K562 (cell line): ENCODE data around the gene LYSMD1. TPM values are rescaled to one million over a fixed set of nuclear protein-coding genes. Genes with fewer than 3 reads are reported as not detected.

Experiments used
- ATAC-seq: fragments of 200-7000 bp; cut with Tn5 transposase; 3 replicates; pipeline ENCODE4 v1.9.1; 2020; ENCODE audit warnings: moderate library complexity
- BruUV-seq: library from RNA; stranded (reverse); fragments of 400-500 nt; replicated peaks from 2 replicates; lab custom pipeline; 2021; lab: Mats Ljungman, UMichigan
- CTCF ChIA-PET: fragments of 300-600 bp; formaldehyde crosslinking; extraction: SDS; loops from one replicate; lab custom pipeline; 2021; ENCODE audit warnings: low intra/inter-chr PET ratio; lab: Yijun Ruan, JAX
- POLR2A ChIA-PET: fragments of 300-600, 350-650 bp; sonication (Branson Sonifier 250); formaldehyde crosslinking; extraction: SDS; loops from one replicate; lab custom pipeline; 2021; ENCODE audit warnings: antibody characterized with exemption, inconsistent platforms; lab: Yijun Ruan, JAX
- DNase-seq, 4 experiments: peaks; one replicate each; pipeline versions ENCODE4 v3.0.0 to v3.0.0-alpha.2; 2011 to 2018; ENCODE audit warnings: low spot score in 3 of 4, mixed read lengths in 3 of 4; ENCODE audit errors: extremely low read depth in 1 of 4
- FAIRE-seq: peaks from 2 replicates; lab custom pipeline; 2011; peaks lifted over from hg19 to GRCh38; lab: Jason Lieb, UNC
- H2AFZ ChIP-seq: 2 replicates; pipeline ENCODE4 v1.6.0; 2011; ENCODE audit warnings: low read depth, low read length, control low read depth, inconsistent platforms
- H3K27ac ChIP-seq: fragments of 200-600 bp; 3 replicates; pipeline ENCODE4 v1.8.0; 2011; ENCODE audit warnings: low read depth, mild to moderate bottlenecking, control low read depth, inconsistent platforms, low read length, moderate library complexity, mixed read lengths; ENCODE audit errors: extremely low read depth
- H3K27me3 ChIP-seq, 2 experiments: fragments of 300-600 bp in 1 of 2; 2 replicates in 1 of 2; 3 replicates in 1 of 2; pipeline versions ENCODE4 v1.6.0 to v1.8.0; 2011; ENCODE audit warnings: inconsistent platforms in 2 of 2, low read length in 2 of 2, mild to moderate bottlenecking in 1 of 2, mixed read lengths in 1 of 2, moderate library complexity in 1 of 2; ENCODE audit not compliant: control insufficient read depth in 2 of 2, insufficient read depth in 2 of 2
- H3K36me3 ChIP-seq: fragments of 300-600 bp; 3 replicates; pipeline ENCODE4 v1.8.0; 2011; ENCODE audit warnings: mild to moderate bottlenecking, low read length, inconsistent platforms; ENCODE audit not compliant: control insufficient read depth, insufficient read depth
- H3K4me1 ChIP-seq, 2 experiments: fragments of 200-600 bp in 1 of 2; replicated peaks in 1 of 2; 2 replicates in 1 of 2; 3 replicates in 1 of 2; pipeline versions ENCODE4 v1.5.1 to v1.8.0; 2011; ENCODE audit warnings: inconsistent platforms in 2 of 2, low read length in 2 of 2, mild to moderate bottlenecking in 1 of 2, mixed read lengths in 1 of 2, moderate library complexity in 1 of 2; ENCODE audit not compliant: control insufficient read depth in 2 of 2, insufficient read depth in 2 of 2
- H3K4me2 ChIP-seq: 2 replicates; pipeline ENCODE4 v1.6.1; 2011; ENCODE audit warnings: low read length, control low read depth, inconsistent platforms, mixed read lengths; ENCODE audit not compliant: insufficient read depth
- H3K4me3 ChIP-seq: fragments of 200-600 bp; sonication (generic), shearing (Covaris generic); 2 replicates; pipeline ENCODE4 v1.5.1; 2016; ENCODE audit warnings: control low read depth, inconsistent platforms
- H3K79me2 ChIP-seq: fragments of 200-600 bp; 3 replicates; pipeline ENCODE4 v1.8.0; 2011; ENCODE audit warnings: low read length, inconsistent platforms; ENCODE audit not compliant: control insufficient read depth, insufficient read depth
- H3K9ac ChIP-seq, 2 experiments: 2 replicates each; pipeline versions ENCODE4 v1.6.0 to v1.6.1; 2011; ENCODE audit warnings: low read depth in 2 of 2, low read length in 2 of 2, control low read depth in 1 of 2, inconsistent platforms in 1 of 2, mild to moderate bottlenecking in 1 of 2, mixed read lengths in 1 of 2; ENCODE audit not compliant: insufficient read depth in 1 of 2
- H3K9me1 ChIP-seq: one replicate; pipeline ENCODE4 v1.6.0; 2011; ENCODE audit warnings: inconsistent platforms, mild to moderate bottlenecking, low read length, moderate library complexity; ENCODE audit not compliant: control insufficient read depth, insufficient read depth
- H3K9me3 ChIP-seq: replicated peaks from 2 replicates; pipeline ENCODE4 v1.5.1; 2011; ENCODE audit warnings: low read depth, low read length, inconsistent platforms; ENCODE audit not compliant: control insufficient read depth, insufficient read depth
- H4K20me1 ChIP-seq: replicated peaks from 2 replicates; pipeline ENCODE4 v1.6.1; 2011; ENCODE audit warnings: low read length, inconsistent platforms, mixed read lengths; ENCODE audit not compliant: control insufficient read depth, insufficient read depth
- CXXC5 ChIP-seq: fragments of 250-450 bp; sonication (Bioruptor Pico); IDR thresholded peaks from 2 replicates; pipeline ENCODE4 v1.8.0; 2022; ENCODE audit warnings: inconsistent platforms, mild to moderate bottlenecking, moderate library complexity
- E2F6 ChIP-seq, 2 experiments: IDR thresholded peaks; 2 replicates each; pipeline ENCODE4 v1.6.1; 2011; ENCODE audit warnings: borderline replicate concordance in 1 of 2, control low read depth in 1 of 2, low read depth in 1 of 2, low read length in 1 of 2, mild to moderate bottlenecking in 1 of 2, mixed read lengths in 1 of 2, moderate library complexity in 1 of 2; ENCODE audit not compliant: insufficient read depth in 1 of 2, insufficient read length in 1 of 2, poor library complexity in 1 of 2, severe bottlenecking in 1 of 2; ENCODE audit errors: extremely low read depth in 1 of 2
- MAFF ChIP-seq: IDR thresholded peaks from 2 replicates; pipeline ENCODE4 v1.6.1; 2012; ENCODE audit warnings: low read length, improper control_type of control experiment
- NFIC ChIP-seq: fragments of 450-650 bp; IDR thresholded peaks from 2 replicates; pipeline ENCODE4 v1.6.1; 2017; ENCODE audit warnings: mild to moderate bottlenecking, inconsistent platforms
- SMAD2 ChIP-seq: fragments of 150-350 bp; IDR thresholded peaks from 2 replicates; pipeline ENCODE4 v1.6.1; 2014; ENCODE audit warnings: low read depth, mild to moderate bottlenecking, low read length
- TEAD4 ChIP-seq, 2 experiments: sonication (generic) in 1 of 2; formaldehyde crosslinking in 1 of 2; IDR thresholded peaks; 2 replicates each; pipeline versions ENCODE4 v1.6.1 to v1.8.0; 2012 to 2022; ENCODE audit warnings: borderline replicate concordance in 1 of 2, inconsistent platforms in 1 of 2, low read length in 1 of 2, mild to moderate bottlenecking in 1 of 2, missing genetic modification reagents in 1 of 2
- ZBTB33 ChIP-seq: sonication (generic); formaldehyde crosslinking; IDR thresholded peaks from 2 replicates; pipeline ENCODE4 v1.8.1; 2023; ENCODE audit warnings: mild to moderate bottlenecking, missing genetic modification reagents
- ZNF23 ChIP-seq: fragments of 250-450 bp; sonication (Bioruptor Pico); IDR thresholded peaks from 2 replicates; pipeline ENCODE4 v1.4.0; 2020; ENCODE audit warnings: mild to moderate bottlenecking
- ZNF316 ChIP-seq: fragments of 450-650 bp; IDR thresholded peaks from 2 replicates; pipeline ENCODE4 v1.6.1; 2016
- WGBS: fragments of 100-300 bp; shearing (Covaris generic); methylation state at CpG from one replicate; pipeline ENCODE4 v1.1.6; 2016; ENCODE audit warnings: low coverage, mixed read lengths; ENCODE audit not compliant: insufficient coverage; ENCODE audit errors: missing lambda C conversion rate; 5-methylcytosine and 5-hydroxymethylcytosine counted together
- in situ Hi-C: fragments of 300-500 bp; cut with MboI; formaldehyde crosslinking; loops from 4 replicates; pipeline ENCODE4 v1.15.0; 2018; ENCODE audit warnings: inconsistent platforms, mixed read lengths
- intact Hi-C: fragments of 100-400 bp; cut with micrococcal nuclease; formaldehyde crosslinking; loops from 2 replicates; pipeline ENCODE4 v1.14.2; 2022
- polyA plus RNA-seq, 8 experiments: library from polyadenylated mRNA; depleted of rRNA in 4 of 8; stranded (reverse) in 5 of 8; unstranded in 3 of 8; fragments of >200 nt; fragmentation: Nextera tagmentation in 2 of 8; fragmentation: Illumina TruSeq in 1 of 8; extraction: Ambion mirVana in 2 of 8; extraction: Trizol in 1 of 8; gene quantifications; 2 replicates each; pipeline versions ENCODE4 v1.2.1 to v1.2.3, GENCODE V29; 2011 to 2014; ENCODE audit warnings: inconsistent platforms in 1 of 8, missing spikeins in 1 of 8
- total RNA-seq, 7 experiments: library from RNA; depleted of rRNA in 6 of 7; stranded (reverse); fragments of >200 nt in 6 of 7; fragmentation: Illumina TruSeq in 2 of 7; extraction: Trizol in 2 of 7; gene quantifications; 2 replicates each; pipeline versions ENCODE4 v1.2.1 to v1.2.3, GENCODE V29; 2011 to 2021; ENCODE audit warnings: low replicate concordance in 1 of 7

LYSMD1 gene
- total and polyA plus RNA-seq, 9 of the 15 experiments (the other 6 are each of a cell fraction or from before 2014, with no cell fraction given) = 2.2 to 9.4 (median 6.0) TPM

GRCh38 chr1:151213560-151213959 is 47.9 kb upstream of the LYSMD1 start:
- Histone ChIP-seq H3K4me3 (no peak overlapping the region), H3K9me1 (no peaks in the 10 kb centered on the region), H3K36me3 (peaks cover 21% of the 10 kb centered on the region; the same call in 1 of the 3 replicates), H3K79me2 (peaks cover 18% of the 10 kb centered on the region), H3K4me2 (no peak overlapping the region), H3K9ac (no peak overlapping the region), H3K4me1 (peaks cover 0 to 2% of the 10 kb centered on the region in 2 experiments; a peak in 2 of 5 replicates), H3K27ac (no peak overlapping the region), H3K9me3 (no peaks in the 10 kb centered on the region), H2AFZ (no peak overlapping the region), H3K27me3 (no peaks in the 10 kb centered on the region), H4K20me1 (no peaks in the 10 kb centered on the region)
- ChIA-PET POLR2A (interaction anchor here (1.0 kb wide), 1 partner anchor 41 kb away, joined by 3 read pairs; no protein-coding TSS in a partner anchor), CTCF (no interaction called here)
- intact Hi-C loops (no loop called here), in situ Hi-C loops (no loop called here)
- no peak for ATAC-seq
- BruUV-seq = no TSS peak
- WGBS = 14% methylated on average over 2 of the region's 2 CpGs
- no peak for FAIRE-seq
- DNase-seq = no peak
- TF ChIP-seq ZNF316 = 0 out of 2 replicates have a peak, but pooled peaks have one; percentile 5
- no peak for TF ChIP-seq SMAD2

GRCh38 chr1:151211972-151212705 is 46.4 kb upstream of the LYSMD1 start:
- no peak for FAIRE-seq
- TF ChIP-seq ZBTB33 (CRISPR knock-in tag) (0 out of 2 replicates have a peak, but pooled peaks have one; percentile 45), ZNF23 (CRISPR knock-in tag) (no peak), E2F6 (IDR thresholded peaks at IDR 0.05; ENCODE audit: borderline replicate concordance in 1 of 2, extremely low read depth in 1 of 2, insufficient read depth in 1 of 2, insufficient read length in 1 of 2, low read depth in 1 of 2, low read length in 1 of 2, poor library complexity in 1 of 2, severe bottlenecking in 1 of 2) (no peak), MAFF (no peak), TEAD4 (IDR thresholded peaks at IDR 0.05; ENCODE audit: low read length) (peak; percentile 40; the same call in 1 of the 2 replicates), TEAD4 (CRISPR knock-in tag; IDR thresholded peaks at IDR 0.05; ENCODE audit: borderline replicate concordance) (no peak), NFIC (no peak), CXXC5 (CRISPR knock-in tag) (peak; percentile 59; the same call in 1 of the 2 replicates)

More at GRCh38 chr1:151211972-151212705, 46.4 kb upstream of the LYSMD1 start:
- Histone ChIP-seq H3K79me2 (peaks cover 18% of the 10 kb centered on the region), H3K9me3 (no peaks in the 10 kb centered on the region), H4K20me1 (no peaks in the 10 kb centered on the region), H3K9ac (no peak overlapping the region), H2AFZ (no peak overlapping the region), H3K27me3 (no peaks in the 10 kb centered on the region), H3K9me1 (no peaks in the 10 kb centered on the region), H3K4me2 (no peak overlapping the region), H3K36me3 (peaks cover 29% of the 10 kb centered on the region; the same call in 1 of the 3 replicates), H3K4me1 (peaks cover 0 to 2% of the 10 kb centered on the region in 2 experiments; a peak in 2 of 5 replicates), H3K4me3 (no peak overlapping the region), H3K27ac (no peak overlapping the region)
- peak; percentile 45 for ATAC-seq
- WGBS = 38% methylated on average over 15 of the region's 15 CpGs
- BruUV-seq = no TSS peak
- DNase-seq = no peak
- in situ Hi-C loops = no loop called here
- intact Hi-C loops = no loop called here
- POLR2A ChIA-PET = interaction anchor here (0.6 to 1.4 kb wide), 4 partner anchors 9 to 157 kb away, joined by 3 to 6 read pairs (median 3); no protein-coding TSS in a partner anchor
- CTCF ChIA-PET = interaction anchor here (0.6 kb wide), 1 partner anchor 163 kb away, joined by 4 read pairs; no protein-coding TSS in a partner anchor
